WTC11 (cell line): ENCODE measurements around the gene AKIRIN2. TPM values are rescaled to one million over a fixed set of nuclear protein-coding genes. Genes with fewer than 3 reads are reported as not detected.

ENCODE experiments used
- ATAC-seq: fragments of 200-7000 bp; cut with Tn5 transposase; 2 replicates; pipeline ENCODE4 v1.10.0; 2021; ENCODE audit warnings: mild to moderate bottlenecking, moderate library complexity
- CTCF ChIA-PET: fragments of 300-600 bp; sonication (Branson Sonifier 250); formaldehyde crosslinking; loops from one replicate; lab custom pipeline; 2021; ENCODE audit warnings: antibody characterized with exemption; lab: Charles Lee
- POLR2A ChIA-PET: fragments of 350-600 bp; sonication (Branson Sonifier 250); formaldehyde crosslinking; loops from one replicate; lab custom pipeline; 2021; ENCODE audit warnings: antibody characterized with exemption; lab: Charles Lee
- DNase-seq: peaks from one replicate; pipeline ENCODE4 v3.0.0; 2021; ENCODE audit warnings: low spot score
- H3K27ac Mint-ChIP-seq: 2 replicates; pipeline ENCODE4 v1.8.0; 2021; ENCODE audit warnings: mixed read lengths
- H3K27me3 Mint-ChIP-seq: 2 replicates; pipeline ENCODE4 v1.8.0; 2021; ENCODE audit warnings: low read depth, mild to moderate bottlenecking, moderate library complexity, mixed read lengths
- H3K36me3 Mint-ChIP-seq: 2 replicates; pipeline ENCODE4 v1.8.0; 2021; ENCODE audit warnings: mixed read lengths
- H3K4me1 Mint-ChIP-seq: 2 replicates; pipeline ENCODE4 v1.8.0; 2022; ENCODE audit warnings: mixed read lengths
- H3K4me3 Mint-ChIP-seq: 2 replicates; pipeline ENCODE4 v1.8.0; 2021; ENCODE audit warnings: mild to moderate bottlenecking, moderate library complexity, mixed read lengths
- H3K9me3 Mint-ChIP-seq: 2 replicates; pipeline ENCODE4 v1.8.0; 2021; ENCODE audit warnings: mixed read lengths
- GTF2I ChIP-seq: fragments of 250-450 bp; sonication (Bioruptor Pico); conservative IDR thresholded peaks from 2 replicates; pipeline ENCODE4 v1.4.0; 2021; ENCODE audit warnings: mild to moderate bottlenecking
- IRF1 ChIP-seq: sonication (generic); formaldehyde crosslinking; IDR thresholded peaks from 2 replicates; pipeline ENCODE4 v1.8.0; 2023; ENCODE audit warnings: missing genetic modification reagents
- MAX ChIP-seq: sonication (generic); formaldehyde crosslinking; IDR thresholded peaks from 2 replicates; pipeline ENCODE4 v1.8.0; 2022; ENCODE audit warnings: mild to moderate bottlenecking, missing genetic modification reagents
- MXD4 ChIP-seq: fragments of 250-450 bp; sonication (Bioruptor Pico); IDR thresholded peaks from 2 replicates; pipeline ENCODE4 v1.8.0; 2021; ENCODE audit warnings: mild to moderate bottlenecking, moderate library complexity, borderline replicate concordance
- NFE2L1 ChIP-seq: sonication (generic); formaldehyde crosslinking; IDR thresholded peaks from 2 replicates; pipeline ENCODE4 v1.8.1; 2023; ENCODE audit warnings: missing genetic modification reagents
- NR2C2 ChIP-seq: sonication (generic); formaldehyde crosslinking; IDR thresholded peaks from 2 replicates; pipeline ENCODE4 v1.8.0; 2022; ENCODE audit warnings: mild to moderate bottlenecking, missing genetic modification reagents
- RORB ChIP-seq: fragments of 250-450 bp; sonication (Bioruptor Pico); IDR thresholded peaks from 2 replicates; pipeline ENCODE4 v1.9.0; 2021; ENCODE audit warnings: mild to moderate bottlenecking
- USF2 ChIP-seq: sonication (generic); formaldehyde crosslinking; IDR thresholded peaks from 2 replicates; pipeline ENCODE4 v1.8.1; 2023; ENCODE audit warnings: mild to moderate bottlenecking, missing genetic modification reagents, moderate library complexity
- ZBTB21 ChIP-seq: sonication (generic); formaldehyde crosslinking; IDR thresholded peaks from 2 replicates; pipeline ENCODE4 v1.8.1; 2023; ENCODE audit warnings: mild to moderate bottlenecking, missing genetic modification reagents, borderline replicate concordance
- ZNF232 ChIP-seq: sonication (generic); formaldehyde crosslinking; IDR thresholded peaks from 2 replicates; pipeline ENCODE4 v1.8.0; 2022; ENCODE audit warnings: mild to moderate bottlenecking, missing genetic modification reagents
- ZNF281 ChIP-seq: sonication (generic); formaldehyde crosslinking; IDR thresholded peaks from 2 replicates; pipeline ENCODE4 v1.8.0; 2023; ENCODE audit warnings: mild to moderate bottlenecking, missing genetic modification reagents
- total RNA-seq: library from RNA; stranded (reverse); gene quantifications from 3 replicates; pipeline ENCODE4 v1.2.3, GENCODE V29; 2021

Gene AKIRIN2
- total RNA-seq, 1 experiment from 2014 or later = 90.2 TPM

- Mint-ChIP-seq H3K4me3 (no peak overlapping the region), H3K4me1 (peaks cover 23% of the 10 kb centered on the region), H3K36me3 (no peaks in the 10 kb centered on the region), H3K9me3 (peaks cover 3% of the 10 kb centered on the region; the same call in 1 of the 2 replicates), H3K27ac (no peak overlapping the region), H3K27me3 (no peaks in the 10 kb centered on the region; the same call in 1 of the 2 replicates)
- TF ChIP-seq IRF1 (CRISPR knock-in tag) (no peak), ZNF232 (CRISPR knock-in tag) (no peak)
- CTCF ChIA-PET = no interaction called here
- DNase-seq (no peak), ATAC-seq (no peak)
- POLR2A ChIA-PET = no interaction called here
These were observed 23.2 kb upstream of the AKIRIN2 start for GRCh38 chr6:87724983-87725811.

GRCh38 chr6:87723170-87724078 lies 21.4 kb upstream of the AKIRIN2 start:
- CTCF ChIA-PET = no interaction called here
- H3K27ac Mint-ChIP-seq = peak overlapping the region; percentile 64; the same call in 1 of the 2 replicates
- TF ChIP-seq ZNF281 (no peak), MAX (CRISPR knock-in tag) (peak; percentile 38; the same call in 1 of the 2 replicates), NFE2L1 (CRISPR knock-in tag) (peak; percentile 64; the same call in 1 of the 2 replicates), ZBTB21 (CRISPR knock-in tag) (no peak)
- TF ChIP-seq, all 79 proteins: peak for 2
- DNase-seq = peak; percentile 46
- Mint-ChIP-seq H3K9me3 (peaks cover 3% of the 10 kb centered on the region; the same call in 1 of the 2 replicates), H3K36me3 (no peaks in the 10 kb centered on the region), H3K4me1 (peaks cover 23% of the 10 kb centered on the region), H3K27me3 (no peaks in the 10 kb centered on the region; the same call in 1 of the 2 replicates), H3K4me3 (no peak overlapping the region)
- POLR2A ChIA-PET = interaction anchor here (0.7 to 1.0 kb wide), 2 partner anchors 33 to 114 kb away, joined by 3 read pairs; no protein-coding TSS in a partner anchor
- peak; percentile 85 for ATAC-seq

- no peak for ATAC-seq
- H3K9me3 Mint-ChIP-seq = peaks cover 1% of the 10 kb centered on the region; the same call in 1 of the 2 replicates
- POLR2A ChIA-PET = interaction anchor here (1.0 kb wide), 1 partner anchor 34 kb away, joined by 3 read pairs; no protein-coding TSS in a partner anchor
These were observed 20.6 kb upstream of the AKIRIN2 start for GRCh38 chr6:87722540-87723169.

More at GRCh38 chr6:87722540-87723169, 20.6 kb upstream of the AKIRIN2 start:
- DNase-seq = no peak
- Mint-ChIP-seq H3K4me3 (no peak overlapping the region), H3K27ac (peak overlapping the region; percentile 64; the same call in 1 of the 2 replicates), H3K4me1 (peaks cover 17% of the 10 kb centered on the region), H3K36me3 (no peaks in the 10 kb centered on the region), H3K27me3 (no peaks in the 10 kb centered on the region; the same call in 1 of the 2 replicates)
- no peak for TF ChIP-seq MXD4 (CRISPR knock-in tag)
- TF ChIP-seq USF2 (CRISPR knock-in tag) = no peak
- TF ChIP-seq IRF1 (CRISPR knock-in tag) = no peak
- TF ChIP-seq RORB (CRISPR knock-in tag) = no peak
- TF ChIP-seq NR2C2 (CRISPR knock-in tag) = no peak
- no peak for TF ChIP-seq ZNF281
- TF ChIP-seq GTF2I (CRISPR knock-in tag) = no peak
- CTCF ChIA-PET = no interaction called here
